Epithelial cell of esophagus (primary cell): ENCODE measurements around the gene PARP14.
"Not testable (repeated sequence)": the region's sequence is repeated elsewhere in the genome, so short reads cannot be mapped to it uniquely, and the experiment has no call there.

Source experiments
- DNase-seq: peaks from one replicate; pipeline ENCODE4 v3.0.0; 2010; ENCODE audit warnings: low read depth
- H3K4me3 ChIP-seq: 2 replicates; pipeline ENCODE4 v1.5.1; 2011; ENCODE audit warnings: mild to moderate bottlenecking, low read length, control low read depth
- TF ChIP-seq, protein P1 (sequence below): IDR thresholded peaks from 2 replicates; pipeline ENCODE4 v1.5.1; 2011; ENCODE audit warnings: low read depth, mild to moderate bottlenecking, low read length, control low read depth, inconsistent platforms; ENCODE audit not compliant: insufficient read depth; ENCODE audit errors: missing control alignments

The PARP14 gene

DNA sequence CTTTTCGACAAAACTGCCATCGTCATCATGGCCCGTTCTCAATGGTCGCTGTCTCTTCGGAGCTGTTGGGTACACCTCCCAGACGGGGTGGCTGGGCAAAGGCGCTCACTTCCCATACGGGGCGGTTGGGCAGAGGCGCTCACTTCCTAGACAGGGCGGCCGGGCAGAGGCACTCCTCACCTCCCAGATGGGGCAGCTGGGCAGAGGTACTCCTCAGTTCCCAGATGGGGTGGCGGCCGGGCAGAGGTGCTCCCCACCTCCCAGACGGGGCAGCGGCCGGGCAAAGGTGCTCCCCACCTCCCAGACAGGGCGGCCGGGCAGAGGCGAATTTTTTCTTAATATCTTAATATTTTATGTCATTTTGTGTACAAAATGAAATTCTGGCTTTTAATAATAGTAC, 44.5 kb downstream of the PARP14 start:
- no peak overlapping the region for H3K4me3 ChIP-seq
- no peak for DNase-seq
- TF ChIP-seq, protein P1, sequence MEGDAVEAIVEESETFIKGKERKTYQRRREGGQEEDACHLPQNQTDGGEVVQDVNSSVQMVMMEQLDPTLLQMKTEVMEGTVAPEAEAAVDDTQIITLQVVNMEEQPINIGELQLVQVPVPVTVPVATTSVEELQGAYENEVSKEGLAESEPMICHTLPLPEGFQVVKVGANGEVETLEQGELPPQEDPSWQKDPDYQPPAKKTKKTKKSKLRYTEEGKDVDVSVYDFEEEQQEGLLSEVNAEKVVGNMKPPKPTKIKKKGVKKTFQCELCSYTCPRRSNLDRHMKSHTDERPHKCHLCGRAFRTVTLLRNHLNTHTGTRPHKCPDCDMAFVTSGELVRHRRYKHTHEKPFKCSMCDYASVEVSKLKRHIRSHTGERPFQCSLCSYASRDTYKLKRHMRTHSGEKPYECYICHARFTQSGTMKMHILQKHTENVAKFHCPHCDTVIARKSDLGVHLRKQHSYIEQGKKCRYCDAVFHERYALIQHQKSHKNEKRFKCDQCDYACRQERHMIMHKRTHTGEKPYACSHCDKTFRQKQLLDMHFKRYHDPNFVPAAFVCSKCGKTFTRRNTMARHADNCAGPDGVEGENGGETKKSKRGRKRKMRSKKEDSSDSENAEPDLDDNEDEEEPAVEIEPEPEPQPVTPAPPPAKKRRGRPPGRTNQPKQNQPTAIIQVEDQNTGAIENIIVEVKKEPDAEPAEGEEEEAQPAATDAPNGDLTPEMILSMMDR: no peak

- TF ChIP-seq, protein P1: no peak
Measured at GRCh38 chr3:122727294-122727693, 46.7 kb downstream of the PARP14 start.

DNA sequence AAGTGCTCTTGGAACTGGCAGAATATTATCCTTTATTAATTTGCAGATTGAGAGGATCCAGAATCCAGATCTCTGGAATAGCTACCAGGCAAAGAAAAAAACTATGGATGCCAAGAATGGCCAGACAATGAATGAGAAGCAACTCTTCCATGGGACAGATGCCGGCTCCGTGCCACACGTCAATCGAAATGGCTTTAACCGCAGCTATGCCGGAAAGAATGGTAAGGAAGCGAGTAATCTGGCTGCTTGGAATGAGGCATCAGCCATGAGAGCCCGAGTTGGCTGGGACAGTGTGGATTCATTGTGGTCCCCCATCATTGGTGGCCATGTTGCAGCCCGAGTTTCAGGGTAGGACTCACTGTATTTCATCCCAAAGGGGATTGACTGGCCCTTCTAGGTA, 47.1 kb downstream of the PARP14 start:
- H3K4me3 ChIP-seq: no peak overlapping the region
- DNase-seq: no peak
- TF ChIP-seq, protein P1: no peak

More at GRCh38 chr3:122727294-122727693, 46.7 kb downstream of the PARP14 start:
- no peak overlapping the region for H3K4me3 ChIP-seq
- no peak for DNase-seq

- TF ChIP-seq, protein P1: no peak
- DNase-seq: no peak
- no peak overlapping the region for H3K4me3 ChIP-seq
Measured at GRCh38 chr3:122728186-122728585, 47.5 kb downstream of the PARP14 start.

DNA sequence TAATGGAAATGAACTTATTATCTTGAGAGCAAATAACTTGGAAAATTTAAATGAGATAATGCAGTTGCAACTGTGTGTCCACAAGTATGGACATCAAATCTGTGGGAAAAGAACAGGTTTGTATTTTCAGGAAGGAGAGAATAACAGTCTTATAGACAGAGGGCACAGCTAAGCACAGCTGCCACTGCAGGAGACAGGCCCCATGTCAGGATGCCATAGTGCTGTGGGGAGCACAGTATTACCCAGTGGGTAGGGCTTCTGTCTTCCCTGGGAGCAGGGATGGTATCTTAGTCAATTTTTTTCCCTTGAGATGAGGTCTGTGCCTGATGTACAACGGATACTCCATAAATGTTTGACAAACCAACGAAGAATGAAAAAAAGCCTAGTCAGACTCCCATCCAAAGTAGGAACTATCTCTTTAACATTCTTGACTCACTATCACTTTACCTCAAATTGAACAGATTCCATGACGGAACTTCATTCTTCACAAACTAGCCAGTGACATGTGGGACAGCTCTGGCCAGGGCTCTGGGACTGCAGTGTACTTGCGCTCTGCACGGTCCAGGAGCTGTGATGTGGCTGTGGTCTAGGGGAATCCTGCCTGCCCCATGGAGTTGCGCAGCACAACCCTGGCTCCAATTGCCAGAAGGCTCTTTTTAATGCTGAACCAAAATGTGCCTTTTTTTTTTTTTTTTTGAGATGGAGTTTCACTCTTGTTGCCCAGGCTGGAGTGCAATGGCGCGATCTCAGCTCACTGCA, 48.3 kb downstream of the PARP14 start:
- TF ChIP-seq, protein P1: no peak
- H3K4me3 ChIP-seq: no peak overlapping the region
- no peak for DNase-seq

GRCh38 chr3:122730240-122730639, 49.6 kb downstream of the PARP14 start:
- no peak for DNase-seq
- H3K4me3 ChIP-seq: no peak overlapping the region
- TF ChIP-seq, protein P1: no peak

GRCh38 chr3:122732682-122733525, 52.3 kb downstream of the PARP14 start:
- DNase-seq: not testable (repeated sequence)

More at GRCh38 chr3:122732682-122733525, 52.3 kb downstream of the PARP14 start:
- H3K4me3 ChIP-seq: not testable (repeated sequence)
